Stimulated activated memory B cell treated with anti-CD40 and anti-IgM and Interleukin-4, amounts not matched to agents 10 μg/mL and 1 μg/mL and 100 μg/mL, for 72 hours (primary cell): ENCODE measurements around the gene SLC12A1.

Experiments used
- ATAC-seq: fragments of 150-1000 bp; cut with Tn5 transposase; 2 replicates; pipeline ENCODE4 v1.10.0; 2021
- H3K27ac Mint-ChIP-seq: one replicate; pipeline ENCODE4 v1.8.0; 2022; ENCODE audit warnings: mild to moderate bottlenecking, mixed read lengths
- H3K27me3 Mint-ChIP-seq: one replicate; pipeline ENCODE4 v1.8.0; 2022; ENCODE audit warnings: mixed read lengths
- H3K36me3 Mint-ChIP-seq: one replicate; pipeline ENCODE4 v1.8.0; 2022; ENCODE audit warnings: mixed read lengths
- H3K4me1 Mint-ChIP-seq: one replicate; pipeline ENCODE4 v1.8.0; 2022; ENCODE audit warnings: mixed read lengths
- H3K4me3 Mint-ChIP-seq: one replicate; pipeline ENCODE4 v1.8.0; 2022; ENCODE audit warnings: mild to moderate bottlenecking, moderate library complexity, mixed read lengths
- H3K9me3 Mint-ChIP-seq: one replicate; pipeline ENCODE4 v1.8.0; 2022; ENCODE audit warnings: mixed read lengths

The SLC12A1 gene

GRCh38 chr15:48278666-48279065 lies 72.6 kb downstream of the SLC12A1 start:
- Mint-ChIP-seq H3K9me3 (no peaks in the 10 kb centered on the region), H3K27me3 (no peaks in the 10 kb centered on the region), H3K27ac (no peak overlapping the region), H3K4me3 (no peak overlapping the region), H3K4me1 (no peaks in the 10 kb centered on the region), H3K36me3 (no peaks in the 10 kb centered on the region)
- ATAC-seq: no peak

- Mint-ChIP-seq H3K4me1 (no peaks in the 10 kb centered on the region), H3K27me3 (no peaks in the 10 kb centered on the region), H3K36me3 (no peaks in the 10 kb centered on the region), H3K9me3 (no peaks in the 10 kb centered on the region), H3K4me3 (no peak overlapping the region), H3K27ac (no peak overlapping the region)
- ATAC-seq: no peak
Observed at GRCh38 chr15:48279608-48280007, 73.5 kb downstream of the SLC12A1 start.

GRCh38 chr15:48281674-48282073 lies 75.6 kb downstream of the SLC12A1 start:
- no peak overlapping the region for H3K27ac Mint-ChIP-seq
- no peak overlapping the region for H3K4me3 Mint-ChIP-seq
- H3K36me3 Mint-ChIP-seq: no peaks in the 10 kb centered on the region
- no peak for ATAC-seq
- no peaks in the 10 kb centered on the region for H3K27me3 Mint-ChIP-seq
- no peaks in the 10 kb centered on the region for H3K9me3 Mint-ChIP-seq
- H3K4me1 Mint-ChIP-seq: peaks cover 6% of the 10 kb centered on the region

- no peak overlapping the region for H3K4me3 Mint-ChIP-seq
- no peaks in the 10 kb centered on the region for H3K36me3 Mint-ChIP-seq
- ATAC-seq: no peak
- H3K9me3 Mint-ChIP-seq: no peaks in the 10 kb centered on the region
- peaks cover 6% of the 10 kb centered on the region for H3K4me1 Mint-ChIP-seq
- H3K27ac Mint-ChIP-seq: no peak overlapping the region
- H3K27me3 Mint-ChIP-seq: no peaks in the 10 kb centered on the region
Observed at GRCh38 chr15:48282216-48282615, 76.1 kb downstream of the SLC12A1 start.

GRCh38 chr15:48283396-48284145 lies 77.5 kb downstream of the SLC12A1 start:
- H3K4me1 Mint-ChIP-seq: peaks cover 6% of the 10 kb centered on the region
- no peak overlapping the region for H3K4me3 Mint-ChIP-seq
- no peaks in the 10 kb centered on the region for H3K27me3 Mint-ChIP-seq
- ATAC-seq: no peak
- H3K27ac Mint-ChIP-seq: no peak overlapping the region
- no peaks in the 10 kb centered on the region for H3K36me3 Mint-ChIP-seq
- H3K9me3 Mint-ChIP-seq: no peaks in the 10 kb centered on the region

GRCh38 chr15:48285329-48286214 lies 79.5 kb downstream of the SLC12A1 start:
- H3K27ac Mint-ChIP-seq: no peak overlapping the region
- H3K4me3 Mint-ChIP-seq: no peak overlapping the region
- no peaks in the 10 kb centered on the region for H3K9me3 Mint-ChIP-seq
- H3K4me1 Mint-ChIP-seq: peaks cover 6% of the 10 kb centered on the region
- no peaks in the 10 kb centered on the region for H3K36me3 Mint-ChIP-seq
- ATAC-seq: peak; percentile 70
- H3K27me3 Mint-ChIP-seq: no peaks in the 10 kb centered on the region

GRCh38 chr15:48289628-48290027 lies 83.5 kb downstream of the SLC12A1 start:
- no peak overlapping the region for H3K27ac Mint-ChIP-seq
- peaks cover 6% of the 10 kb centered on the region for H3K4me1 Mint-ChIP-seq
- ATAC-seq: no peak
- H3K9me3 Mint-ChIP-seq: no peaks in the 10 kb centered on the region
- H3K4me3 Mint-ChIP-seq: no peak overlapping the region
- no peaks in the 10 kb centered on the region for H3K27me3 Mint-ChIP-seq
- H3K36me3 Mint-ChIP-seq: no peaks in the 10 kb centered on the region

GRCh38 chr15:48292458-48292857 lies 86.4 kb downstream of the SLC12A1 start:
- H3K4me3 Mint-ChIP-seq: no peak overlapping the region
- H3K27me3 Mint-ChIP-seq: no peaks in the 10 kb centered on the region

GRCh38 chr15:48297668-48298067 lies 91.6 kb downstream of the SLC12A1 start:
- no peaks in the 10 kb centered on the region for H3K4me1 Mint-ChIP-seq
- no peak overlapping the region for H3K27ac Mint-ChIP-seq
- no peak overlapping the region for H3K4me3 Mint-ChIP-seq
- H3K27me3 Mint-ChIP-seq: no peaks in the 10 kb centered on the region
- H3K9me3 Mint-ChIP-seq: no peaks in the 10 kb centered on the region
- no peaks in the 10 kb centered on the region for H3K36me3 Mint-ChIP-seq
- no peak for ATAC-seq

More at GRCh38 chr15:48292458-48292857, 86.4 kb downstream of the SLC12A1 start:
- Mint-ChIP-seq H3K27ac (no peak overlapping the region), H3K9me3 (no peaks in the 10 kb centered on the region), H3K4me1 (no peaks in the 10 kb centered on the region), H3K36me3 (no peaks in the 10 kb centered on the region)
- peak; percentile 48 for ATAC-seq

- Mint-ChIP-seq H3K9me3 (no peaks in the 10 kb centered on the region), H3K4me1 (no peaks in the 10 kb centered on the region), H3K27ac (no peak overlapping the region), H3K4me3 (no peak overlapping the region), H3K36me3 (no peaks in the 10 kb centered on the region), H3K27me3 (no peaks in the 10 kb centered on the region)
- ATAC-seq: no peak
Observed at GRCh38 chr15:48298914-48299313, 92.8 kb downstream of the SLC12A1 start.

GRCh38 chr15:48300038-48300437 lies 93.9 kb downstream of the SLC12A1 start:
- no peak for ATAC-seq
- no peaks in the 10 kb centered on the region for H3K27me3 Mint-ChIP-seq
- no peak overlapping the region for H3K27ac Mint-ChIP-seq

GRCh38 chr15:48304398-48304797 lies 98.3 kb downstream of the SLC12A1 start:
- Mint-ChIP-seq H3K27me3 (no peaks in the 10 kb centered on the region), H3K4me1 (no peaks in the 10 kb centered on the region), H3K9me3 (no peaks in the 10 kb centered on the region), H3K4me3 (no peak overlapping the region), H3K36me3 (no peaks in the 10 kb centered on the region), H3K27ac (no peak overlapping the region)
- peak; percentile 27 for ATAC-seq

More at GRCh38 chr15:48300038-48300437, 93.9 kb downstream of the SLC12A1 start:
- H3K9me3 Mint-ChIP-seq: no peaks in the 10 kb centered on the region
- no peak overlapping the region for H3K4me3 Mint-ChIP-seq
- no peaks in the 10 kb centered on the region for H3K4me1 Mint-ChIP-seq
- H3K36me3 Mint-ChIP-seq: no peaks in the 10 kb centered on the region

GRCh38 chr15:48306639-48307038 lies 100.5 kb downstream of the SLC12A1 start:
- ATAC-seq: no peak
- no peaks in the 10 kb centered on the region for H3K36me3 Mint-ChIP-seq
- no peak overlapping the region for H3K27ac Mint-ChIP-seq
- H3K4me3 Mint-ChIP-seq: no peak overlapping the region
- no peaks in the 10 kb centered on the region for H3K27me3 Mint-ChIP-seq
- no peaks in the 10 kb centered on the region for H3K9me3 Mint-ChIP-seq
- no peaks in the 10 kb centered on the region for H3K4me1 Mint-ChIP-seq

GRCh38 chr15:48307586-48307985 lies 101.5 kb downstream of the SLC12A1 start:
- Mint-ChIP-seq H3K27me3 (no peaks in the 10 kb centered on the region), H3K36me3 (no peaks in the 10 kb centered on the region), H3K9me3 (no peaks in the 10 kb centered on the region), H3K4me1 (no peaks in the 10 kb centered on the region), H3K4me3 (no peak overlapping the region), H3K27ac (no peak overlapping the region)
- no peak for ATAC-seq

- H3K27ac Mint-ChIP-seq: no peak overlapping the region
- H3K9me3 Mint-ChIP-seq: no peaks in the 10 kb centered on the region
Observed at GRCh38 chr15:48309740-48310139, 103.6 kb downstream of the SLC12A1 start.

GRCh38 chr15:48313216-48313615 lies 107.1 kb downstream of the SLC12A1 start:
- H3K27ac Mint-ChIP-seq: no peak overlapping the region
- no peaks in the 10 kb centered on the region for H3K27me3 Mint-ChIP-seq
- H3K36me3 Mint-ChIP-seq: no peaks in the 10 kb centered on the region
- no peak for ATAC-seq
- H3K9me3 Mint-ChIP-seq: no peaks in the 10 kb centered on the region
- H3K4me3 Mint-ChIP-seq: no peak overlapping the region
- no peaks in the 10 kb centered on the region for H3K4me1 Mint-ChIP-seq

More at GRCh38 chr15:48309740-48310139, 103.6 kb downstream of the SLC12A1 start:
- Mint-ChIP-seq H3K4me1 (no peaks in the 10 kb centered on the region), H3K36me3 (no peaks in the 10 kb centered on the region), H3K27me3 (no peaks in the 10 kb centered on the region), H3K4me3 (no peak overlapping the region)
- no peak for ATAC-seq
